Fibroblast of pulmonary artery (primary cell): ENCODE data around the gene UBTD1.

Experiments
- DNase-seq: peaks from one replicate; pipeline ENCODE4 v3.0.0-alpha.2; 2010; ENCODE audit warnings: low read depth
- H3K4me3 ChIP-seq: replicated peaks from 2 replicates; pipeline ENCODE4 v1.5.1; 2011; ENCODE audit warnings: low read depth, mild to moderate bottlenecking, control low read depth, low read length, moderate library complexity
- TF ChIP-seq, protein P1 (sequence below): IDR thresholded peaks from 2 replicates; pipeline ENCODE4 v1.5.1; 2011; ENCODE audit warnings: mild to moderate bottlenecking, control low read depth, low read length, inconsistent platforms; ENCODE audit errors: missing control alignments

UBTD1 gene

GRCh38 chr10:97597778-97598177 lies 99.1 kb downstream of the UBTD1 start:
- no peak for DNase-seq
- TF ChIP-seq, protein P1, sequence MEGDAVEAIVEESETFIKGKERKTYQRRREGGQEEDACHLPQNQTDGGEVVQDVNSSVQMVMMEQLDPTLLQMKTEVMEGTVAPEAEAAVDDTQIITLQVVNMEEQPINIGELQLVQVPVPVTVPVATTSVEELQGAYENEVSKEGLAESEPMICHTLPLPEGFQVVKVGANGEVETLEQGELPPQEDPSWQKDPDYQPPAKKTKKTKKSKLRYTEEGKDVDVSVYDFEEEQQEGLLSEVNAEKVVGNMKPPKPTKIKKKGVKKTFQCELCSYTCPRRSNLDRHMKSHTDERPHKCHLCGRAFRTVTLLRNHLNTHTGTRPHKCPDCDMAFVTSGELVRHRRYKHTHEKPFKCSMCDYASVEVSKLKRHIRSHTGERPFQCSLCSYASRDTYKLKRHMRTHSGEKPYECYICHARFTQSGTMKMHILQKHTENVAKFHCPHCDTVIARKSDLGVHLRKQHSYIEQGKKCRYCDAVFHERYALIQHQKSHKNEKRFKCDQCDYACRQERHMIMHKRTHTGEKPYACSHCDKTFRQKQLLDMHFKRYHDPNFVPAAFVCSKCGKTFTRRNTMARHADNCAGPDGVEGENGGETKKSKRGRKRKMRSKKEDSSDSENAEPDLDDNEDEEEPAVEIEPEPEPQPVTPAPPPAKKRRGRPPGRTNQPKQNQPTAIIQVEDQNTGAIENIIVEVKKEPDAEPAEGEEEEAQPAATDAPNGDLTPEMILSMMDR = no peak
- no peak overlapping the region for H3K4me3 ChIP-seq

DNA sequence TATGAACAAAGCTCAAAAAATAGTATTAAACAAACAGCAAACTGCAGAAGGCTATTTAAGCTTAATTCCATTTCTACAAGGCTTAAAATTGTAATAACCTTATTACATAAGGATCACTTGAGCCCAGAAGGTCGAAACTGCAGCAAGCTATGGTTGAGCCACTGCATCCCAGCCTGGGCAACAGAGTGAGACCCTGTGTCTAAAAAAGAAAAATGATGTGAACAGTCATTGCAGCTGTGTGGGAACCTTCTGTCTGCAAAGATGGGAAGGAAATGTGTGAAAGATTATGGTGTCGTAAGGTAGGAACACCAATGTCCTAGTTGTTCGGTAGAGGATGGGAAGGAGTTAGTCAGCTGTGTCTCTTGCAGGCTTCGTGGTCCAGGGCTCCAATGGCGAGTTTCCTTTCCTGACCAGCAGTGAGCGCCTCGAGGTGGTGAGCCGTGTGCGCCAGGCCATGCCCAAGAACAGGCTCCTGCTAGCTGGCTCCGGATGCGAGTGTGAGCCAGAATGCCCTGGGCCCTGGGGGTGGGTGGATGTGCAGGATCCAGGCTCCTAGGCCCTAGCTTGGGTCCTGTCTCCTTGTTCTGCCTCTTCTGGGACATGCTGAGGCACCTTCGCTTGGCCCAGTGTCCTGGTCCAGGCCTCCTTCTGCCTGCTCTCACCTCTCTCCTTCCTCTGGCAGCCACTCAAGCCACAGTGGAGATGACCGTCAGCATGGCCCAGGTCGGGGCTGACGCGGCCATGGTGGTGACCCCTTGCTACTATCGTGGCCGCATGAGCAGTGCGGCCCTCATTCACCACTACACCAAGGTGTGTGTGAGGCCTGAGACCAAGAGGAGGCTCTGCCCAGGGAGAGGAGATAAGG lies 99.9 kb downstream of the UBTD1 start:
- no peak for DNase-seq
- TF ChIP-seq, protein P1 = no peak
- no peak overlapping the region for H3K4me3 ChIP-seq

DNA sequence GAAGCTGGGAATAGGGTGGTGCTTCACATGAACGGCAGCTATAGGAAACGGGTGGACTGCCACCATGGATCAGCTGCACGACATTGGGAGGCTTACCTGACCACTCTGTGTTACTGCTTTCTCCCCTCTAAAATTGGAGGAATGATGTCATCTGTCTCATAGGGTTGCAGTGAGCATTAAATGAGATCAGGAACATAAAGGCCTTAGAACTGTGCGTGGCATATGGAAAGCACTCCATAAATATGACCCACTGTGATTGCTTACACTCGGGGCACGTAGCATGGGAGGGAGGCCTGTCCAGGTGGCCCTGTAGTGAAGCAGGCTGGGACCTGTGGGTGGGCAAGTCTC lies 100.5 kb downstream of the UBTD1 start:
- TF ChIP-seq, protein P1 = no peak

GRCh38 chr10:97600616-97601015 lies 101.9 kb downstream of the UBTD1 start:
- no peak overlapping the region for H3K4me3 ChIP-seq
- TF ChIP-seq, protein P1 = no peak
- DNase-seq = no peak

More for the DNA sequence above, 100.5 kb downstream of the UBTD1 start:
- no peak overlapping the region for H3K4me3 ChIP-seq
- DNase-seq = no peak

DNA sequence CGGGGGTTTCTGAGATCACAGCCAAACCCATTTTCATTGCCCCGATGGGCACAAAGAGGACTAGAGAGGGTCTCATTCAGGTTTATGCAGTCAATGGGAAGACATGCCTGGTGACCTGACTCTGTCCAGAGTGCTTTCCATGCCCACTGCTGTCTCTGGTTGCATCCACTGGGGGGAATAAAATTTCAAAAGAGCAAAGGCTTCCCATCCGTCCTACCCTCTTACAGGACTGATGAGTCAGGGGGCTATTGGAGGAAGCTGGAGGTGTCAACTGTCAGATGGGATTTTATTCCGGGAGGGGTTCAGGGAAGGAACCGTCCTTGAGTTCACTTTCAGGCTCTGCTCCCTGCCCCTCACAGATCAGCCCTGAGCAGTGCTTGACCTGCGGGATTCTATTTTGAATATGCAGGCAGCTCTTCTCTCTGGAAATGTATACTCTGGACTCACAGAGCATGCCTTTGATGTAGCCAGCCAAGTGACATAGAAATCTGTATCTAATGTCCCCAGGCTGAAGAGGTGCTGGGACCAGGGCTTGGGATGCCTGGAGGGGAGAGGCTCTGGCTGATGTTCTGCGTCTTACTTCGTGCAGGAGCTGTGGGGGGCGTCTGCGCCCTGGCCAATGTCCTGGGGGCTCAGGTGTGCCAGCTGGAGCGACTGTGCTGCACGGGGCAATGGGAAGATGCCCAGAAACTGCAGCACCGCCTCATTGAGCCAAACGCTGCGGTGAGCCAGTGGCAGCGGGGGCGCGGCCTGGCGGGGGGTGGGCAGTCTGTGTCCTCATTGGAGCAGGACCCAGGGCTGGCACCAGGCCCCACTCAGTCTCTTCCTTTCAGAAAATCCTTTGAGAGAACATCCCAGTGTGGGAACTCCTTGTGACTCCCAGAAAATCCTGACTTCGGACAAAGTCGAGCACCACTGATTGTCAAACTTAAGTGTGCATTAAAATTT lies 102.8 kb downstream of the UBTD1 start:
- DNase-seq = no peak
- TF ChIP-seq, protein P1 = no peak

DNA sequence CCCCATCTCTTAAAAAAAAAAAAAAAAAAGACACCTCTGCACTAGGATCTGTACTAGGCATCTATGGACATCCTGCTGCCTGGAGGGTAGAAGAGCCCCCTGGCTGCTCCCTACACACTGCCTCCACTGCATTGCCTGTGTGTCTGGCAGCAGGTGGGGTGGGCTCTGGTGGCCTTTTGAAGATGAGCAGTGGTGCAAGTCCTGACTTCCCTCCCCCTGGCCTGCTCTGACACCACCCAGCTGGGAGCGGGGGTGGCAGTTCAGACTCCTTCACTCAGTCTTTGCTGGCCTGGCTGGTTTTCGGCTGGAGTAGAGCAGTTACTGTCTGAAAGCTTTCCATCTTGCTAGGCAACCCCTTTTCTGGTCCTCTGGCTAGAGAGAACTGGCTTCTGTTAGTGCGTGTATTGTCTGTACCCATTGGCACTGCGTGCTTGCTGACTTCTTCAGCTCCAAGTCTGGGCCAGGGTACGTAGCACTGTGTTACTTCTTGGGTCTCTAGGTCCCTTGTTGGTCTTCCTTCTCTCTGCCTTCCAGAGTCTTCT lies 108.4 kb downstream of the UBTD1 start:
- TF ChIP-seq, protein P1 = no peak
- H3K4me3 ChIP-seq = no peak overlapping the region
- DNase-seq = no peak

More for the DNA sequence above, 102.8 kb downstream of the UBTD1 start:
- H3K4me3 ChIP-seq = no peak overlapping the region
